HT1080 (cell line): ENCODE measurements around the gene HEYL. TPM values are rescaled to one million over a fixed set of nuclear protein-coding genes. Genes with fewer than 3 reads are reported as not detected.

ENCODE experiments used
- DNase-seq: peaks from one replicate; pipeline ENCODE4 v3.0.0-alpha.2; 2015; ENCODE audit warnings: low read depth
- polyA plus RNA-seq, 2 experiments: library from polyadenylated mRNA; depleted of rRNA; stranded (reverse); fragments of >200 nt; gene quantifications; 2 replicates each; pipeline ENCODE4 v1.2.3, GENCODE V29; 2015
- total RNA-seq: library from RNA; depleted of rRNA; stranded (reverse); fragments of >200 nt; shearing (Covaris generic); gene quantifications from 2 replicates; pipeline ENCODE4 v1.2.3, GENCODE V29; 2014; rRNA removed

The HEYL gene
- total RNA-seq: not detected in 2 replicates
- 0.06 TPM in 1 of 2 replicates, not detected in the other for polyA plus RNA-seq (2015; cell fraction: cytosol; rRNA removed)
- polyA plus RNA-seq (2015; cell fraction: nucleus; rRNA removed): not detected in 2 replicates

GRCh38 chr1:39639305-39640130, at the start of gene HEYL:
Gene HEYL, minus strand, starts transcription at chr1:39639643. Its CDS starts 18 bp downstream, at chr1:39639625.
- DNase-seq: no peak

GRCh38 chr1:39689214-39689613, 49.8 kb upstream of the HEYL start:
- DNase-seq: no peak

DNA sequence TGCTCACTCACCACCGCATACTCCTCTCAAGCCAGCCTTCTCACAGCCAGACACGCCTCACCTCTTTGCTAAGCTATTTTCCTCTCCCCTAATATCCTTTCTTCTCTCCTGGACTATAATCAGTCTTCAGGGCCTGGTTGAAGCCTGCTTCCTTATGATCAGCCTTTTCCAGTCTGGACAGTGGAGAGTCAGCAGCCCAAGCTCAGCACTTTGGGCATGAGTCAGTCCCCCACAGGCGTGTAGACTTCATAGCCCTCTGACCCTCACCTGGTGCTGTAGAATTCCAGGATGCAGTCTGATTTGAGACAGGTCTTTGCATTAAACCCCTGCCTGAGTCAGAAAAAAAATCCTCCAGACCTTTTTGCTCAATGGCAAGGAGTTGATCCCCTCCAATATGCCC, 49.3 kb upstream of the HEYL start:
- no peak for DNase-seq

DNA sequence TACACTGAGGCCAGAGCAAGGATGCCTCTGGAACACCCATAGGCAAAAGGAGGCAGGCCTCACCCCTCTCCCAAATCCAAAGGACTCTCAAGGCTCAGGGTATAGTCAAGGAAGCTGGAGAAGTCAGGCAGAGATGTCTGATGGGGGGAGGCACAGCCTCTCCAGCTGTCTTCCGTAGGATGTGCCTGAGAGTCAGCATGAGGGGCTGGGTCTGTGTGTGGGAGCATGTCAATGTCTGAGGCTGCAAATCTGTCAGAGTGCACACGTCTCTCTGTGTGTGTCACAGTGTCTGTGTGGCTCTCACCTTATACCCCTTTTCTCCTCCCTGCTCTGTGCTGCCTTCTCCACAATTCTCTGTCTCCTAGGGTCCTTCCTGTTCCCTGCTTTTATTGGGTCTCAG, 47.8 kb upstream of the HEYL start:
- no peak for DNase-seq

DNA sequence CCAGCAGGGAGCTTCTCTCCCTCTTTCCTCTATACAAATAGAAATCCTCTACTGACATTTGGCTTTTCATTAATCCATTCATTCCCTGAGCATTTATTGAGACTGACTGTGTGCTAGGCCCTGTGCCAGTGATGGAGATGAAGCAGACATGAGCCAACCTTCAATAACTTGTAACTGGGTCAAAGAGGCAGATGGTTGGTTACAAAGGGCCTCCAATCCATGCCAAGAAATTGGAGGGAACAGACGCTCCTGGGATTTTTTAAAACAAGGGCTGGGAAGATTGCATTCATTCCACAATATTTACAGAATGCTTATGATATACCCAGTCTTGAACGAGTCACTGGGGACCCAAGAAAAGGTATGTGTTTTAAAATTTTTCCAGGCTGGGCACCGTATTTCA, 45.6 kb upstream of the HEYL start:
- no peak for DNase-seq

- DNase-seq: no peak
Measured at GRCh38 chr1:39684313-39684664, 44.8 kb upstream of the HEYL start.

DNA sequence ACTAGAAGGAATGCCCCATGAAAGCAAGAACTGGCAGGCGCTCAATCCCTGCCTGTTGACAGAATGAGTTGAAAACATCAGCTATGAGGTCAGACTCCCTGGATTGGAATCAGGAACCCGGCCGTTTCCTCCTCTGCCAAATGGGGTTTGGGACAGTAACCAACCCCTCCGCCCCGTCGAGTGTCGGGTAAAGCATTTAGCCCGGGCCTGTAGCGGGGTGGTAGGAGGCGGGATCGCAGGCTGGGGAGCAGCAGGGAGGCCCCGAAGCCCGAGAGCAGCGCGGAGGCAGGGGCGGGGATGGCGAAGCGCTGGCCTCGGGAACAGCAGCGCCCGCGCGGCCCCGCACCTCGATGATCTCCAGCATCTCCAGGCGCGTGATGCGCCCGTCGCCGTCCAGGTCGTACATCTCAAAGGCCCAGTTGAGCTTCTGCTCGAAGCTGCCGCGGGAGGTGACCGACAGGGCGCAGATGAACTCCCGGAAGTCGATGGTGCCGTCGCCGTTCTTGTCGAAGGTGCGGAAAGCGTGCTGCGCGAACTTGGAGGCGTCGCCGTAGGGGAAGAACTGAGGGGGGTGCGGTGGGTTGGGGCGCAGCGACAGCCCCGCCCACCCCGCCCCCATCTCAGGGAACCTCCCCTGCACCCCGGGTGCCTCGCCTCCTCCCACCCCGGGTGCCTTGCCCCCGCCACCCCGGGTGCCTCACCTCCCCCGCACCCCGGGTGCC, 44.3 kb upstream of the HEYL start:
- no peak for DNase-seq

- no peak for DNase-seq
Measured at GRCh38 chr1:39681999-39682398, 42.6 kb upstream of the HEYL start.

GRCh38 chr1:39681294-39681693, 41.9 kb upstream of the HEYL start:
- DNase-seq: no peak

DNA sequence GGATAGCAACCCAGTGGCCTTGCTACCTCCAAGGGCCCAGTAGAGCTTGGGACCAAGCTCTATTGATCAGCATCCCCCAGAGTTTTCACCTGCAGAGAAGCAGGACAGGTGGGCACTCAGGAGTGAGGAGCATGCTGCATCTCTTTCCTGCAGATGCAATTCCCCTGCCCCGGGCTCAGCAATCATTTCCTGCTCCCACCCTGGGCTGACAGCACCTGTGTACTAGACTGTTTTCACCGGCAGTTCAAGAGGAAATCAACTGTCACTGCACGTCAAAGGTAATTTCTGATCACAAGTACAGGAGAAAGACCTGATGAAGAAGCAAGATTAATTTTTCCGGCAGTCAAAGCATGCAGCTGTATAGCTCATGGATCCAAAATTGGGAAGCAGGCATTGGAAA, 41.3 kb upstream of the HEYL start:
- DNase-seq: no peak

DNA sequence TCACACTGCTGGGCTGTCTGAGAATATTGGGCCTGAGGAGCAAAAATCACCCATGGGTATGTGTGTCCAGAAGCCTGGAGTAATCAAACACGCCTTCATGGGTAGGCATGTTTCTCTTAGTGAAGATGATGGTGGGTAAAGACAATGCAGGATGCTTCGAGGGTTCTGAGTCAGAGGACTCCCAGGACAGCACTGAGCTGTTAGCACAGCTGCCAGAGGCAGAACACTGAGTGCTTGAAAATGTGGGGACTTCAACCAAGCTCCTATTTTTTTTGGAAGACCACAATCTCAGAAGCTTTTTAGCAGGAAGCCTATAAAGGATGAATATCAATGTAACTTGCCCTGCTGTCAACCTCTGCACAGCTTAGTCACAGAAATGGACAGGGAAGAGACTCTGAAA, 40.4 kb upstream of the HEYL start:
- no peak for DNase-seq

DNA sequence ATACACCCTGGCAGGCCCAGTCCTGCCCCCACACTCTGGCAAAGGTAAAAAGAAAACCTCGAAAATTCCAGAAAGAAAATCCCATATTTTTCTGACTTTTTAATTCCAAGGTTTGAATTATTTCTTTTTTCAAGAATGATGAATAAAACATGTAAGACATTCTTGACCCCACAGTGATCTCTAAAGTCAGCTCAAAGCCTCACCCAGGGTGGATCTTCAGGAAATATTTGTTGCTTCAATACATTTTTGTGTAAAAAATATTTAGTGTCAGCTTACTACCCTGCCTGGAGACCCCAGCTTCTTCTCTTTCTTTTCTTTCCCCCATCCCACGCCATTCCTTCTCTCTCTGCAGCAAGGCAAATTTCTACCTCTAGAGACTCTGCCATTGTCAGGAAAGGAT, 39.4 kb upstream of the HEYL start:
- no peak for DNase-seq

DNA sequence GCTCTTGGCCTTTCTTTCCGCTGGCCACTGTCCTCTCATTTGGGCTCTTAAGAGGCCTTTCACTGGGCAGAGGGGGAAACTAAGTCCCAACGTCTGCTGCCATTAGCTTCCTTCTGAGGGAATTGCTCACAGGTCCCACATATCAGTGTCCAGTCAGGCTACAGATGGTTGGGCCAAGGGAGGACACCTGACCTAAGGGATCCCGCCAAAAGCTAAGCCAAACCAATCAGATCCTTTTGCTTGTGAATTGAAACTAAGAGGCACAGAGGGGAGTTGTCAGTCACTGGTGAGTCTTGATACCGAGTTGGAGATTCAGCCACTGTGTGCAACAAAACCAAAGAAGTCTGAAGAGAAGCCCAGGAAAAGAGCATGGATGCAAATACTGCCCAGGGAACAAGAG, 38.2 kb upstream of the HEYL start:
- no peak for DNase-seq

GRCh38 chr1:39676948-39677548, 37.6 kb upstream of the HEYL start:
- peak; percentile 25 for DNase-seq

GRCh38 chr1:39675220-39675619, 35.8 kb upstream of the HEYL start:
- DNase-seq: no peak

DNA sequence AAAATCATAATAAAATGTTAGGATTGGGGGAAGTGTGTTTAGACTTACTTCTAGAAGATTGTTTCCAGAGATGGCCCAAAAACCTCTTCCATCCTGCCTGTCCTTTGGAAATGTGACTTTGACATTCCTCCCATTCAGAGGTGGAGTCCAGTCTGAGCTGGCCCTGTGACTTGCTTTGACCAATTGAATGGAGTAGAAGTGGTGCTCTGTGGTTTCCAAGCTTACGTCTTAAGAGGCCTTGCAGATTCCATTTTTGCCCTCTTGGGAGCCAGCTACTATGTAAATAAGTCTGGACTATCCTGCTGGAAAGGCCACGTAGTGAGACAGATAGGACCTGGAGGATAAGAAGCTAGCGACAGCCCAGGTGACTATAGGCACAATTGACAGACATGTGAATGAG, 33.8 kb upstream of the HEYL start:
- no peak for DNase-seq

- no peak for DNase-seq
Measured at GRCh38 chr1:39672551-39672947, 33.1 kb upstream of the HEYL start.

GRCh38 chr1:39671793-39672550, 32.5 kb upstream of the HEYL start, which contains the start of gene NT5C1A:
Gene NT5C1A, minus strand, starts transcription at chr1:39672107. Its CDS starts 69 bp downstream, at chr1:39672038.
- DNase-seq: no peak

- no peak for DNase-seq
Measured at GRCh38 chr1:39671433-39671792, 32.0 kb upstream of the HEYL start.

DNA sequence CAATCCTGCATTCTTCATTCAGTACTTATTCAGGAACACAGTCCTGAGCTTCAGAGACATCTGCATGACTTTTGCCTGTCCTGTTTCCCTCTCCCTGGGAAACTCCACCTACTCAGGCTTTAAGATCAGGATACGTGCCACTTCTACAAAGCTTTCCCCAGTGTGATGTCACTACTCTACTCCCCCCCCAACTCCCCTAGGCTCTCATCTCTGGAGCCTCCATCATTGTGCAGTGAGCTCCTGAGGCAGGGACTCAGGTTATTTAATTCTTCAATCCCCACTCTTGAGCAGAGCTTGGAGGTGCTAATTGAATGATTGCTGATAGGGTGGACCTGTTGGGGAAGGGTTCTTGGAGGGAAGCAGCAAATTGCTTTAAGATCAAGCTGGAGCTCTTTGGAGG, 31.2 kb upstream of the HEYL start:
- no peak for DNase-seq

GRCh38 chr1:39668894-39669293, 29.5 kb upstream of the HEYL start:
- no peak for DNase-seq

- DNase-seq: no peak
Measured at GRCh38 chr1:39668111-39668510, 28.7 kb upstream of the HEYL start.
